MM.1S (cell line): ENCODE measurements around the gene PARVB.

ENCODE experiments used
- EZH2phosphoT487 ChIP-seq: fragments of 300-600 bp; sonication (generic); IDR thresholded peaks from 2 replicates; pipeline ENCODE4 v1.6.1; 2018; ENCODE audit warnings: antibody characterized with exemption, low read length
- TF ChIP-seq, protein P1 (sequence below): fragments of 300-600 bp; sonication (generic); IDR thresholded peaks from 2 replicates; pipeline ENCODE4 v1.5.1; 2016; ENCODE audit warnings: antibody characterized with exemption, low read length, mixed read lengths

DNA sequence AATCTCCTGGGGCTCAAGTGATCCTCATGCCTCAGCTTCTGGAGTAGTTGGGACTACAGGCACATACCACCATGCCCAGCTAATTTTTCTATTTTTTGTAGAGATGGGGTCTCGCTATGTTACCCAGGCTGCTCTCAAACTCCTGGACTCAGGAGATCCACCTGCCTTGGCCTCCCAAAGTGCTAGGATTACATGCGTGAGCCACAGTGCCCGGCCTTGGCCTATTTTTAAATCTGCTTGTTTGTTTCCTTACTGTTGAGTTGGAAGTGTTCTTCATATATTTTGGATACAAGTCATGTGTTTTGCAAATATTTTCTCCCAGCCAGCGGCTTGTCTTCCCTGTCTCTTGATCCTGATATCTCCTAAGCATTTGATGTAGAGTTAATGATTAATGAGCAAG, 5.0 kb downstream of the PARVB start:
- TF ChIP-seq, protein P1, sequence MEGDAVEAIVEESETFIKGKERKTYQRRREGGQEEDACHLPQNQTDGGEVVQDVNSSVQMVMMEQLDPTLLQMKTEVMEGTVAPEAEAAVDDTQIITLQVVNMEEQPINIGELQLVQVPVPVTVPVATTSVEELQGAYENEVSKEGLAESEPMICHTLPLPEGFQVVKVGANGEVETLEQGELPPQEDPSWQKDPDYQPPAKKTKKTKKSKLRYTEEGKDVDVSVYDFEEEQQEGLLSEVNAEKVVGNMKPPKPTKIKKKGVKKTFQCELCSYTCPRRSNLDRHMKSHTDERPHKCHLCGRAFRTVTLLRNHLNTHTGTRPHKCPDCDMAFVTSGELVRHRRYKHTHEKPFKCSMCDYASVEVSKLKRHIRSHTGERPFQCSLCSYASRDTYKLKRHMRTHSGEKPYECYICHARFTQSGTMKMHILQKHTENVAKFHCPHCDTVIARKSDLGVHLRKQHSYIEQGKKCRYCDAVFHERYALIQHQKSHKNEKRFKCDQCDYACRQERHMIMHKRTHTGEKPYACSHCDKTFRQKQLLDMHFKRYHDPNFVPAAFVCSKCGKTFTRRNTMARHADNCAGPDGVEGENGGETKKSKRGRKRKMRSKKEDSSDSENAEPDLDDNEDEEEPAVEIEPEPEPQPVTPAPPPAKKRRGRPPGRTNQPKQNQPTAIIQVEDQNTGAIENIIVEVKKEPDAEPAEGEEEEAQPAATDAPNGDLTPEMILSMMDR: no peak
- TF ChIP-seq EZH2phosphoT487: no peak
